Endothelial cell of umbilical vein (primary cell): ENCODE results near the gene TPP2. TPM values are rescaled to one million over a fixed set of nuclear protein-coding genes. Genes with fewer than 3 reads are reported as not detected.

Source experiments
- BruUV-seq: library from RNA; stranded (reverse); fragments of 400-500 nt; replicated peaks from 2 replicates; lab custom pipeline; 2021; lab: Mats Ljungman, UMichigan
- CTCF ChIA-PET: fragments of 300-600, 350-600 bp; sonication (Branson Sonifier 250); formaldehyde crosslinking; loops from one replicate; lab custom pipeline; 2021; ENCODE audit warnings: antibody characterized with exemption, inconsistent platforms; lab: Charles Lee
- POLR2A ChIA-PET: fragments of 300-600, 350-600 bp; sonication (Branson Sonifier 250); formaldehyde crosslinking; loops from one replicate; lab custom pipeline; 2021; ENCODE audit warnings: antibody characterized with exemption, inconsistent platforms; lab: Charles Lee
- DNase-seq: peaks from one replicate; pipeline ENCODE4 v3.0.0-alpha.2; 2011; ENCODE audit warnings: low read depth, low spot score
- FAIRE-seq: peaks from 2 replicates; lab custom pipeline; 2011; peaks lifted over from hg19 to GRCh38; lab: Jason Lieb, UNC
- H2AFZ ChIP-seq: 2 replicates; pipeline ENCODE4 v1.6.0; 2012; ENCODE audit warnings: low read depth, low read length, control low read depth, inconsistent platforms
- H3K27ac ChIP-seq: 2 replicates; pipeline ENCODE4 v1.5.1; 2011; ENCODE audit warnings: low read depth, mild to moderate bottlenecking, control low read depth, low read length, moderate library complexity; ENCODE audit not compliant: insufficient read depth
- H3K27me3 ChIP-seq, 2 experiments: 2 replicates each; pipeline versions ENCODE4 v1.6.0 to v1.6.1; 2011; ENCODE audit warnings: low read length in 2 of 2, mixed read lengths in 1 of 2; ENCODE audit not compliant: control insufficient read depth in 2 of 2, insufficient read depth in 2 of 2
- H3K36me3 ChIP-seq, 2 experiments: 2 replicates in 1 of 2; 3 replicates in 1 of 2; pipeline ENCODE4 v1.5.1; 2011; ENCODE audit warnings: low read length in 2 of 2, mild to moderate bottlenecking in 1 of 2, moderate library complexity in 1 of 2; ENCODE audit not compliant: control insufficient read depth in 2 of 2, insufficient read depth in 2 of 2; ENCODE audit errors: extremely low read depth in 1 of 2
- H3K4me1 ChIP-seq: 3 replicates; pipeline ENCODE4 v1.5.1; 2011; ENCODE audit warnings: mild to moderate bottlenecking, low read length; ENCODE audit not compliant: control insufficient read depth, insufficient read depth; ENCODE audit errors: extremely low read depth
- H3K4me2 ChIP-seq: 2 replicates; pipeline ENCODE4 v1.6.1; 2011; ENCODE audit warnings: low read length, control low read depth, mixed read lengths; ENCODE audit not compliant: insufficient read depth
- H3K4me3 ChIP-seq, 3 experiments: fragments of 200-600 bp in 1 of 3; sonication (generic), shearing (Covaris generic) in 1 of 3; replicated peaks in 1 of 3; 2 replicates each; pipeline ENCODE4 v1.5.1; 2011 to 2016; ENCODE audit warnings: control low read depth in 3 of 3, low read length in 3 of 3, mild to moderate bottlenecking in 2 of 3, inconsistent platforms in 1 of 3, low read depth in 1 of 3, moderate library complexity in 1 of 3; ENCODE audit not compliant: insufficient read depth in 1 of 3
- H3K79me2 ChIP-seq: 2 replicates; pipeline ENCODE4 v1.6.0; 2012; ENCODE audit warnings: low read length, inconsistent platforms; ENCODE audit not compliant: control insufficient read depth, insufficient read depth
- H3K9ac ChIP-seq: replicated peaks from 2 replicates; pipeline ENCODE3; 2011; ENCODE audit warnings: low read length, control low read depth; ENCODE audit not compliant: insufficient read depth; ENCODE audit errors: extremely low read depth
- H3K9me1 ChIP-seq: replicated peaks from 3 replicates; pipeline ENCODE4 v1.6.0; 2011; ENCODE audit warnings: mild to moderate bottlenecking, low read length; ENCODE audit not compliant: control insufficient read depth, insufficient read depth; ENCODE audit errors: extremely low read depth
- H3K9me3 ChIP-seq: replicated peaks from 2 replicates; pipeline ENCODE4 v1.5.1; 2012; ENCODE audit warnings: low read length, inconsistent platforms; ENCODE audit not compliant: control insufficient read depth, insufficient read depth
- H4K20me1 ChIP-seq: replicated peaks from 2 replicates; pipeline ENCODE3; 2011; ENCODE audit warnings: mild to moderate bottlenecking, low read length; ENCODE audit not compliant: control insufficient read depth, insufficient read depth; ENCODE audit errors: extremely low read depth
- CTCF ChIP-seq, 2 donors: IDR thresholded peaks; 1 replicate in 1 of 2; 2 replicates in 1 of 2; pipeline ENCODE4 v1.5.1; 2011; ENCODE audit warnings: low read length in 2 of 2, mild to moderate bottlenecking in 2 of 2, moderate library complexity in 2 of 2, control low read depth in 1 of 2, inconsistent platforms in 1 of 2, low read depth in 1 of 2; ENCODE audit not compliant: insufficient read depth in 1 of 2; ENCODE audit errors: extremely low read depth in 1 of 2
- EZH2 ChIP-seq: IDR thresholded peaks from 2 replicates; pipeline ENCODE4 v1.6.1; 2012; ENCODE audit warnings: borderline replicate concordance, low read depth, mild to moderate bottlenecking, moderate library complexity, low read length, inconsistent platforms; ENCODE audit not compliant: severe bottlenecking
- JUN ChIP-seq: IDR thresholded peaks from 2 replicates; pipeline ENCODE4 v1.6.1; 2011; ENCODE audit warnings: borderline replicate concordance, low read depth; ENCODE audit not compliant: insufficient read length, insufficient read depth
- MAX ChIP-seq: IDR thresholded peaks from 2 replicates; pipeline ENCODE4 v1.6.1; 2011; ENCODE audit not compliant: insufficient read depth, insufficient read length
- MYC ChIP-seq: IDR thresholded peaks from one replicate; pipeline ENCODE4 v1.6.1; 2011; ENCODE audit warnings: mild to moderate bottlenecking, low read depth, low read length
- POLR2A ChIP-seq: IDR thresholded peaks from 2 replicates; pipeline ENCODE4 v1.6.1; 2012; ENCODE audit warnings: low read depth, mild to moderate bottlenecking, control low read depth, low read length
- POLR2AphosphoS5 ChIP-seq: IDR thresholded peaks from 2 replicates; pipeline ENCODE4 v1.6.1; 2012; ENCODE audit warnings: low read depth, mild to moderate bottlenecking, control low read depth, low read length, moderate library complexity; ENCODE audit not compliant: insufficient read depth
- dilution Hi-C: fragments of 300-500 bp; cut with MboI; formaldehyde crosslinking; loops from one replicate; pipeline ENCODE4 v1.15.0; 2019; ENCODE audit warnings: low sequenced_read_pairs; ENCODE audit not compliant: extremely low pct_ligation_motif_present
- intact Hi-C: fragments of 100-400 bp; cut with micrococcal nuclease; formaldehyde crosslinking; loops from one replicate; pipeline ENCODE4 v1.10.0; 2022
- polyA plus RNA-seq, 4 experiments: library from polyadenylated mRNA; depleted of rRNA in 3 of 4; stranded (reverse) in 3 of 4; unstranded in 1 of 4; fragments of >200 nt; gene quantifications; 2 replicates each; pipeline versions ENCODE4 v1.2.1 to v1.2.3, GENCODE V29; 2011 to 2012; ENCODE audit warnings: missing spikeins in 1 of 4
- total RNA-seq: library from RNA; stranded (reverse); gene quantifications from 2 replicates; pipeline ENCODE4 v1.2.3, GENCODE V29; 2021

TPP2 gene
- total and polyA plus RNA-seq, 2 donors (not counting 3 experiments of a cell fraction or from before 2014, with no cell fraction given): 11.5 to 46.7 TPM

DNA sequence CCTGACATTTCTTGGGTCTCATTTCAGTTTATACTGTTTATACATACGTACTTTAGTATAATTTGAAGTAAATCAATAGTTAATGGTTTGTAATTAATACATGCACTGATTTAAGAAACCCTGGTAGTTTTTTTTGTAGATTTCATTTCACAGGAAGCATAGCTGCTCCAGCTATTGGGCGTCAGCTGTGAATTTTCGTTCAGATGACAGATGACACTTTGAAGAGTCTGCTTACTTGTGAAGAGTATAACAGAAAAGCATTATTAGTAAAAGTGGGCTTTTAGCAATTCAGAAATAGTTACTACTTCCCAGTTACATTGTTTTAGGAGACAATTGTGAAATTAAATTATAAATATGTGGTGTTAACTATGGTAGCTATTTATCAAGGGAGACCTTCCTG, 53.7 kb downstream of the TPP2 start:
- Histone ChIP-seq H3K4me1 (peaks cover 21% of the 10 kb centered on the region), H3K79me2 (no peaks in the 10 kb centered on the region), H3K27me3 (no peaks in the 10 kb centered on the region), H3K9me3 (no peaks in the 10 kb centered on the region), H2AFZ (no peak overlapping the region), H3K9ac (no peak overlapping the region), H4K20me1 (no peaks in the 10 kb centered on the region), H3K4me2 (no peak overlapping the region), H3K9me1 (no peaks in the 10 kb centered on the region), H3K36me3 (peaks cover 3 to 19% of the 10 kb centered on the region in 2 experiments), H3K27ac (no peak overlapping the region), H3K4me3 (no peak overlapping the region)
- TF ChIP-seq MAX: no peak
- no peak for TF ChIP-seq CTCF (IDR thresholded peaks at IDR 0.05; ENCODE audit: extremely low read depth in 1 of 2, insufficient read depth in 1 of 2, low read depth in 1 of 2, low read length in 2 of 2)
- no peak for TF ChIP-seq EZH2
- TF ChIP-seq MYC: no peak
- no peak for TF ChIP-seq JUN
- no peak for TF ChIP-seq POLR2A
- no peak for TF ChIP-seq POLR2AphosphoS5
- intact Hi-C loops (loop anchor here (5.0 kb wide), 1 partner anchor 197 kb away; the partner anchor contains the start of gene ERCC5), dilution Hi-C loops (no loop called here)
- no TSS peak for BruUV-seq
- no peak for FAIRE-seq
- CTCF ChIA-PET: interaction anchor here (2.5 to 6.3 kb wide), 2 partner anchors 10 to 74 kb away, joined by 9 to 39 read pairs; no protein-coding TSS in a partner anchor
- DNase-seq: no peak
- POLR2A ChIA-PET: no interaction called here
